ENCODE data around the gene KCNH8. TPM values are rescaled to one million over a fixed set of nuclear protein-coding genes. Genes with fewer than 3 reads are reported as not detected.

The KCNH8 gene
- total RNA-seq, 1 experiment from 2014 or later = 0.19 TPM

GRCh38 chr3:19399836-19400235 lies 251.5 kb downstream of the KCNH8 start:
- H3K4me2 ChIP-seq (ENCODE audit: low read depth, low read length, poor library complexity, severe bottlenecking) = no peak overlapping the region
- no peaks in the 10 kb centered on the region for H3K79me2 ChIP-seq (ENCODE audit: low read length)
- no peaks in the 10 kb centered on the region for H3K36me3 ChIP-seq (ENCODE audit: insufficient read depth, low read length)
- H4K20me1 ChIP-seq (ENCODE audit: insufficient read depth, low read depth, low read length) = no peaks in the 10 kb centered on the region
- no peaks in the 10 kb centered on the region for H3K9me3 ChIP-seq (ENCODE audit: low read length)
- H3K27me3 ChIP-seq (ENCODE audit: low read length) = no peaks in the 10 kb centered on the region
- H3K4me1 ChIP-seq (ENCODE audit: low read length) = no peaks in the 10 kb centered on the region
- no peak overlapping the region for H3K4me3 ChIP-seq (ENCODE audit: low read length)
- no peak overlapping the region for H2AFZ ChIP-seq (ENCODE audit: low read length)
- no peak overlapping the region for H3K9ac ChIP-seq (ENCODE audit: low read length)
- DNase-seq = no peak
- H3K27ac ChIP-seq (ENCODE audit: low read length) = no peak overlapping the region
- H3K9me2 ChIP-seq (replicated peaks; ENCODE audit: insufficient read depth, low read length) = no peaks in the 10 kb centered on the region

DNA sequence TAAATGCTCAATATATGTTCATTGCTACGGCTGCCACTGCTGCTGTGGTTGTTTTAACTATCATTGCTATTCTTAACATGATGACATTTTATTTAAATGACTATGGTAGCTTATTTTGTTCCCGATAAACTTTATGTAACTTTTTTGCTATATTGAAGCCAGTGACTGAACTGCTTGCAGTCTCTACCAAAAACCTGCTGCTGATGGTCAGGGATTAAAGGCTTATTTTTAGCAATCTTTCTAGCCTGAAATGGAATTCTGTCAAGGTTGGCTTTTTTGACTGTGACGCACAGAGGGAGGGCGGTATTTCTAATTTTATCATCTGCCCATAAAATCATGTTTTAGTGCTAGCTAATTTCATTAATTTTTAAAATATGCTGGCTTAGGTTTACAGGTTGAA lies 271.8 kb downstream of the KCNH8 start:
- Histone ChIP-seq H4K20me1 (ENCODE audit: insufficient read depth, low read depth, low read length) (no peaks in the 10 kb centered on the region), H3K36me3 (ENCODE audit: insufficient read depth, low read length) (no peaks in the 10 kb centered on the region), H3K9me3 (ENCODE audit: low read length) (peaks cover 14% of the 10 kb centered on the region), H3K79me2 (ENCODE audit: low read length) (no peaks in the 10 kb centered on the region), H3K4me1 (ENCODE audit: low read length) (no peaks in the 10 kb centered on the region), H3K27me3 (ENCODE audit: low read length) (no peaks in the 10 kb centered on the region), H3K27ac (ENCODE audit: low read length) (no peak overlapping the region), H3K9ac (ENCODE audit: low read length) (no peak overlapping the region), H3K4me2 (ENCODE audit: low read depth, low read length, poor library complexity, severe bottlenecking) (no peak overlapping the region), H3K4me3 (ENCODE audit: low read length) (no peak overlapping the region), H3K9me2 (replicated peaks; ENCODE audit: insufficient read depth, low read length) (no peaks in the 10 kb centered on the region), H2AFZ (ENCODE audit: low read length) (no peak overlapping the region)
- DNase-seq = no peak

DNA sequence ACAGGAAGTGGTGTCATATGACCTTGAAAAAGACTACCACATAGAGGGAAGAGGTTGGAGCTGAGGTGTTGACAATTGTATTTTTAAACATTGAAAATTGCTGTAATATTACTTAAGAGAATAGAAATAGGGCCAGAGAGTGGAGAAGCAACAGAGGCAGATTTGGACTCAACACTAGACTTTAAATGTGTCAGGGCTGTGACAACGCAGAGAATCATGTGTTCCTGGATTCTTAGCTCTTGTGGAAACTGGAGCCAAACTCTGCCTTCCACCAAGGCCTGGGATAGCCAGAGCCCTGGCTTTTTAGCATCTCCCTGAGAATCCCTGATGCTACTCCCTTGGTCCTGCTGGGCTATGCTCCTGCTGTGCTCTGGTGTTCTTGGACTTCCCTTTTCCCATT lies 277.5 kb downstream of the KCNH8 start:
- Histone ChIP-seq H3K79me2 (ENCODE audit: low read length) (no peaks in the 10 kb centered on the region), H3K27me3 (ENCODE audit: low read length) (no peaks in the 10 kb centered on the region), H2AFZ (ENCODE audit: low read length) (no peak overlapping the region), H3K9ac (ENCODE audit: low read length) (no peak overlapping the region), H3K4me1 (ENCODE audit: low read length) (no peaks in the 10 kb centered on the region), H3K36me3 (ENCODE audit: insufficient read depth, low read length) (no peaks in the 10 kb centered on the region), H3K9me2 (replicated peaks; ENCODE audit: insufficient read depth, low read length) (no peaks in the 10 kb centered on the region), H3K27ac (ENCODE audit: low read length) (no peak overlapping the region), H3K4me3 (ENCODE audit: low read length) (no peak overlapping the region), H4K20me1 (ENCODE audit: insufficient read depth, low read depth, low read length) (no peaks in the 10 kb centered on the region), H3K4me2 (ENCODE audit: low read depth, low read length, poor library complexity, severe bottlenecking) (no peak overlapping the region), H3K9me3 (ENCODE audit: low read length) (peaks cover 15% of the 10 kb centered on the region)
- no peak for DNase-seq

- H3K9ac ChIP-seq (ENCODE audit: low read length) = no peak overlapping the region
- no peaks in the 10 kb centered on the region for H3K79me2 ChIP-seq (ENCODE audit: low read length)
- no peaks in the 10 kb centered on the region for H3K27me3 ChIP-seq (ENCODE audit: low read length)
- H3K9me3 ChIP-seq (ENCODE audit: low read length) = peaks cover 16% of the 10 kb centered on the region
- H3K4me2 ChIP-seq (ENCODE audit: low read depth, low read length, poor library complexity, severe bottlenecking) = no peak overlapping the region
- H3K4me3 ChIP-seq (ENCODE audit: low read length) = no peak overlapping the region
- no peak overlapping the region for H3K27ac ChIP-seq (ENCODE audit: low read length)
- no peaks in the 10 kb centered on the region for H3K9me2 ChIP-seq (replicated peaks; ENCODE audit: insufficient read depth, low read length)
- no peaks in the 10 kb centered on the region for H3K4me1 ChIP-seq (ENCODE audit: low read length)
- no peaks in the 10 kb centered on the region for H3K36me3 ChIP-seq (ENCODE audit: insufficient read depth, low read length)
- H2AFZ ChIP-seq (ENCODE audit: low read length) = no peak overlapping the region
- no peaks in the 10 kb centered on the region for H4K20me1 ChIP-seq (ENCODE audit: insufficient read depth, low read depth, low read length)
- no peak for DNase-seq
Measured at GRCh38 chr3:19427422-19428149, 279.3 kb downstream of the KCNH8 start.

GRCh38 chr3:19428729-19429128 lies 280.4 kb downstream of the KCNH8 start:
- Histone ChIP-seq H3K27me3 (ENCODE audit: low read length) (no peaks in the 10 kb centered on the region), H3K4me2 (ENCODE audit: low read depth, low read length, poor library complexity, severe bottlenecking) (no peak overlapping the region), H3K36me3 (ENCODE audit: insufficient read depth, low read length) (no peaks in the 10 kb centered on the region), H2AFZ (ENCODE audit: low read length) (no peak overlapping the region), H3K9me3 (ENCODE audit: low read length) (peaks cover 19% of the 10 kb centered on the region), H3K27ac (ENCODE audit: low read length) (no peak overlapping the region), H3K9me2 (replicated peaks; ENCODE audit: insufficient read depth, low read length) (no peaks in the 10 kb centered on the region), H4K20me1 (ENCODE audit: insufficient read depth, low read depth, low read length) (no peaks in the 10 kb centered on the region), H3K9ac (ENCODE audit: low read length) (no peak overlapping the region), H3K4me3 (ENCODE audit: low read length) (no peak overlapping the region), H3K4me1 (ENCODE audit: low read length) (no peaks in the 10 kb centered on the region), H3K79me2 (ENCODE audit: low read length) (no peaks in the 10 kb centered on the region)
- DNase-seq = no peak

- H3K4me1 ChIP-seq (ENCODE audit: low read length) = no peaks in the 10 kb centered on the region
- peaks cover 21% of the 10 kb centered on the region for H3K9me3 ChIP-seq (ENCODE audit: low read length)
- H3K36me3 ChIP-seq (ENCODE audit: insufficient read depth, low read length) = no peaks in the 10 kb centered on the region
- no peak overlapping the region for H3K27ac ChIP-seq (ENCODE audit: low read length)
- H4K20me1 ChIP-seq (ENCODE audit: insufficient read depth, low read depth, low read length) = no peaks in the 10 kb centered on the region
- H3K27me3 ChIP-seq (ENCODE audit: low read length) = no peaks in the 10 kb centered on the region
- H3K4me3 ChIP-seq (ENCODE audit: low read length) = no peak overlapping the region
- no peak overlapping the region for H3K9ac ChIP-seq (ENCODE audit: low read length)
- H3K9me2 ChIP-seq (replicated peaks; ENCODE audit: insufficient read depth, low read length) = no peaks in the 10 kb centered on the region
- DNase-seq = no peak
- no peak overlapping the region for H2AFZ ChIP-seq (ENCODE audit: low read length)
- no peak overlapping the region for H3K4me2 ChIP-seq (ENCODE audit: low read depth, low read length, poor library complexity, severe bottlenecking)
- no peaks in the 10 kb centered on the region for H3K79me2 ChIP-seq (ENCODE audit: low read length)
Measured at GRCh38 chr3:19432669-19433068, 284.4 kb downstream of the KCNH8 start.

GRCh38 chr3:19436746-19437145 lies 288.4 kb downstream of the KCNH8 start:
- Histone ChIP-seq H3K4me1 (ENCODE audit: low read length) (no peaks in the 10 kb centered on the region), H3K36me3 (ENCODE audit: insufficient read depth, low read length) (no peaks in the 10 kb centered on the region), H3K27ac (ENCODE audit: low read length) (no peak overlapping the region), H3K4me3 (ENCODE audit: low read length) (no peak overlapping the region), H3K79me2 (ENCODE audit: low read length) (no peaks in the 10 kb centered on the region), H3K9me3 (ENCODE audit: low read length) (peaks cover 22% of the 10 kb centered on the region), H3K9ac (ENCODE audit: low read length) (no peak overlapping the region), H3K27me3 (ENCODE audit: low read length) (no peaks in the 10 kb centered on the region), H2AFZ (ENCODE audit: low read length) (no peak overlapping the region), H3K9me2 (replicated peaks; ENCODE audit: insufficient read depth, low read length) (no peaks in the 10 kb centered on the region), H4K20me1 (ENCODE audit: insufficient read depth, low read depth, low read length) (no peaks in the 10 kb centered on the region), H3K4me2 (ENCODE audit: low read depth, low read length, poor library complexity, severe bottlenecking) (no peak overlapping the region)
- DNase-seq = no peak

- H3K9me2 ChIP-seq (replicated peaks; ENCODE audit: insufficient read depth, low read length) = no peaks in the 10 kb centered on the region
- no peaks in the 10 kb centered on the region for H3K27me3 ChIP-seq (ENCODE audit: low read length)
- H4K20me1 ChIP-seq (ENCODE audit: insufficient read depth, low read depth, low read length) = no peaks in the 10 kb centered on the region
- H3K9ac ChIP-seq (ENCODE audit: low read length) = no peak overlapping the region
- H3K9me3 ChIP-seq (ENCODE audit: low read length) = peaks cover 30% of the 10 kb centered on the region
- no peaks in the 10 kb centered on the region for H3K36me3 ChIP-seq (ENCODE audit: insufficient read depth, low read length)
- H3K4me2 ChIP-seq (ENCODE audit: low read depth, low read length, poor library complexity, severe bottlenecking) = no peak overlapping the region
- DNase-seq = no peak
- no peaks in the 10 kb centered on the region for H3K4me1 ChIP-seq (ENCODE audit: low read length)
- H3K4me3 ChIP-seq (ENCODE audit: low read length) = no peak overlapping the region
- no peak overlapping the region for H2AFZ ChIP-seq (ENCODE audit: low read length)
- no peak overlapping the region for H3K27ac ChIP-seq (ENCODE audit: low read length)
- no peaks in the 10 kb centered on the region for H3K79me2 ChIP-seq (ENCODE audit: low read length)
Measured at GRCh38 chr3:19439944-19440343, 291.6 kb downstream of the KCNH8 start.
